Type B pancreatic cell (in vitro differentiated cells): ENCODE results near the gene PTPN23. TPM values are rescaled to one million over a fixed set of nuclear protein-coding genes. Genes with fewer than 3 reads are reported as not detected.

ENCODE experiments used
- DNase-seq: peaks from one replicate; pipeline ENCODE4 v3.0.0; 2021; ENCODE audit warnings: mixed read lengths; ENCODE audit not compliant: unreplicated experiment; ENCODE audit errors: extremely low spot score
- H3K27ac Mint-ChIP-seq: 2 replicates; pipeline ENCODE4 v1.8.0; 2021; ENCODE audit warnings: mild to moderate bottlenecking, mixed read lengths
- H3K27me3 Mint-ChIP-seq: 2 replicates; pipeline ENCODE4 v1.8.0; 2021; ENCODE audit warnings: mixed read lengths
- H3K36me3 Mint-ChIP-seq: 2 replicates; pipeline ENCODE4 v1.8.0; 2021; ENCODE audit warnings: mixed read lengths
- H3K4me1 Mint-ChIP-seq: one replicate; pipeline ENCODE4 v1.8.0; 2021; ENCODE audit warnings: mixed read lengths; ENCODE audit not compliant: unreplicated experiment
- H3K4me3 Mint-ChIP-seq: 2 replicates; pipeline ENCODE4 v1.8.0; 2021; ENCODE audit warnings: mild to moderate bottlenecking, mixed read lengths
- H3K9me3 Mint-ChIP-seq: 2 replicates; pipeline ENCODE4 v1.8.0; 2021; ENCODE audit warnings: mixed read lengths
- CTCF ChIP-seq: fragments of 200-600 bp; sonication (generic); conservative IDR thresholded peaks from 2 replicates; pipeline ENCODE4 v1.5.0; 2021; ENCODE audit warnings: antibody characterized with exemption, mild to moderate bottlenecking
- total RNA-seq: library from RNA; stranded (reverse); gene quantifications from 2 replicates; pipeline ENCODE4 v1.2.1, GENCODE V29; 2021; ENCODE audit warnings: low replicate concordance

PTPN23 gene
- total RNA-seq, 1 donor from 2014 or later = 52.5 TPM

- H3K27me3 Mint-ChIP-seq = no peaks in the 10 kb centered on the region
- H3K27ac Mint-ChIP-seq = peak overlapping the region; percentile 67
Measured at GRCh38 chr3:47424434-47425382, 43.9 kb downstream of the PTPN23 start.

GRCh38 chr3:47425383-47425778, 44.6 kb downstream of the PTPN23 start:
- H3K36me3 Mint-ChIP-seq = peaks cover 25% of the 10 kb centered on the region
- H3K4me3 Mint-ChIP-seq = no peak overlapping the region
- no peak for TF ChIP-seq CTCF
- no peaks in the 10 kb centered on the region for H3K27me3 Mint-ChIP-seq
- H3K9me3 Mint-ChIP-seq = no peaks in the 10 kb centered on the region
- H3K27ac Mint-ChIP-seq = peak overlapping the region; percentile 67
- DNase-seq = no peak
- H3K4me1 Mint-ChIP-seq = peaks cover 15% of the 10 kb centered on the region

More at GRCh38 chr3:47424434-47425382, 43.9 kb downstream of the PTPN23 start:
- Mint-ChIP-seq H3K4me3 (no peak overlapping the region), H3K9me3 (no peaks in the 10 kb centered on the region), H3K36me3 (peaks cover 19% of the 10 kb centered on the region), H3K4me1 (peaks cover 8% of the 10 kb centered on the region)
- DNase-seq = no peak
- no peak for TF ChIP-seq CTCF

GRCh38 chr3:47425959-47426358, 45.1 kb downstream of the PTPN23 start:
- Mint-ChIP-seq H3K27me3 (no peaks in the 10 kb centered on the region), H3K36me3 (peaks cover 24% of the 10 kb centered on the region), H3K9me3 (no peaks in the 10 kb centered on the region), H3K4me1 (peaks cover 14% of the 10 kb centered on the region), H3K27ac (no peak overlapping the region), H3K4me3 (no peak overlapping the region)
- TF ChIP-seq CTCF = no peak
- DNase-seq = no peak

DNA sequence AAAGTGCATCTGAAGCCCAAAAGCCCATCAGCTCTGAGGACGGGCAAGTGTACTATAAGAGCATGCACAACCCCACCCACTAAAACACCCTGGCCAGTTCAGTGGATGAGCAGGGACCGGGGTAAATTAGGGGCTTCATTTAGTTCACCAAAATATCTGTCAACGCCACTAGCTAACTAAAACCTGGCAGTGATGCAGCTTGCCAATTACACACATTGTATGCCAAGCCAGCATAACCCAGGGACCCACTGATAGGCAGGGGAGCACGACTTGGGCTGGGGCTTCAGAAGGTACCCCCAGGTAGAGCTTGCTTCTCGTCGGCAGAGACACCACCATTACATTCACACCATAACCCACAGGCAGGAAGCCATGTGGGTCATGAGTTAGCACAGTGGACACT, 47.0 kb downstream of the PTPN23 start:
- Mint-ChIP-seq H3K4me3 (no peak overlapping the region), H3K36me3 (peaks cover 27% of the 10 kb centered on the region), H3K9me3 (no peaks in the 10 kb centered on the region), H3K4me1 (peaks cover 10% of the 10 kb centered on the region), H3K27ac (no peak overlapping the region), H3K27me3 (no peaks in the 10 kb centered on the region)
- no peak for DNase-seq
- TF ChIP-seq CTCF = no peak

DNA sequence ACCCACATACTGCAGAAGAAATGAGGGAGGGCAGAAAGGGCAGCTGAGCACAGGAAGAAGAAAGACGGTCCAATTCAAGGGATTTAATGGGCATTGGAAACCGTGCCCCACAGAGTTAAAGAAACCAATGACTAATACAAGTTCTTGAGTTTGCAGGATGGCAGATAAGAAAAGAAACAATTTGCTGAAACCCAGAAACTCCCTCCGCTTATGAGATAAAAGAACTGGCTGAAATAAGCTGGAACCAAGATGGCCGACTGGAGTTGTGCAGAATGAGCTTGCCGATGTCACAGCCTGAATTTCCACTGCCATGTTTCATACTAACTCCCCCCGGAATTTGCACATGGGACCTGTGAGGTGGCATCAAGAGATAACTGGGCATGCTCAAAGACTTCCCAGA, 47.8 kb downstream of the PTPN23 start:
- no peak overlapping the region for H3K4me3 Mint-ChIP-seq
- TF ChIP-seq CTCF = no peak
- no peak overlapping the region for H3K27ac Mint-ChIP-seq
- peaks cover 10% of the 10 kb centered on the region for H3K4me1 Mint-ChIP-seq
- no peaks in the 10 kb centered on the region for H3K9me3 Mint-ChIP-seq
- no peak for DNase-seq
- H3K36me3 Mint-ChIP-seq = peaks cover 32% of the 10 kb centered on the region
- no peaks in the 10 kb centered on the region for H3K27me3 Mint-ChIP-seq
